HTERT RPE-1 (cell line): ENCODE results near the gene KCNH1.
"Not testable (repeated sequence)": the region's sequence is repeated elsewhere in the genome, so short reads cannot be mapped to it uniquely, and the experiment has no call there.

ENCODE experiments used
- in situ Hi-C: fragments of 300-500 bp; cut with MboI; formaldehyde crosslinking; loops from 4 replicates; pipeline ENCODE4 v1.14.3; 2020; ENCODE audit warnings: low sequenced_read_pairs

The KCNH1 gene

GRCh38 chr1:211111351-211111750, 22.6 kb downstream of the KCNH1 start:
- in situ Hi-C loops = no loop called here

GRCh38 chr1:211101481-211101880, 32.5 kb downstream of the KCNH1 start:
- in situ Hi-C loops = no loop called here

- in situ Hi-C loops = no loop called here
These were observed 34.6 kb downstream of the KCNH1 start for GRCh38 chr1:211099393-211099792.

- in situ Hi-C loops = no loop called here
These were observed 38.6 kb downstream of the KCNH1 start for GRCh38 chr1:211095381-211095780.

GRCh38 chr1:211092955-211093354, 41.0 kb downstream of the KCNH1 start:
- in situ Hi-C loops = no loop called here

- in situ Hi-C loops = no loop called here
These were observed 42.1 kb downstream of the KCNH1 start for GRCh38 chr1:211091867-211092266.

GRCh38 chr1:211089536-211089935, 44.4 kb downstream of the KCNH1 start:
- in situ Hi-C loops = no loop called here

- in situ Hi-C loops = no loop called here
These were observed 45.8 kb downstream of the KCNH1 start for GRCh38 chr1:211088156-211088555.

GRCh38 chr1:211082824-211083223, 51.1 kb downstream of the KCNH1 start:
- in situ Hi-C loops = no loop called here

GRCh38 chr1:211081447-211081846, 52.5 kb downstream of the KCNH1 start:
- in situ Hi-C loops = not testable (repeated sequence)

- in situ Hi-C loops = no loop called here
These were observed 65.0 kb downstream of the KCNH1 start for GRCh38 chr1:211068976-211069375.

GRCh38 chr1:211066781-211067384, 67.1 kb downstream of the KCNH1 start:
- in situ Hi-C loops = no loop called here

GRCh38 chr1:211041838-211042237, 92.1 kb downstream of the KCNH1 start:
- in situ Hi-C loops = not testable (repeated sequence)

GRCh38 chr1:211037095-211037494, 96.9 kb downstream of the KCNH1 start:
- in situ Hi-C loops = no loop called here

GRCh38 chr1:211036381-211037060, 97.4 kb downstream of the KCNH1 start:
- in situ Hi-C loops = no loop called here

GRCh38 chr1:211035821-211036380, 98.0 kb downstream of the KCNH1 start:
- in situ Hi-C loops = no loop called here

GRCh38 chr1:211033921-211034525, 99.9 kb downstream of the KCNH1 start:
- in situ Hi-C loops = no loop called here

- in situ Hi-C loops = no loop called here
These were observed 109.0 kb downstream of the KCNH1 start for GRCh38 chr1:211024901-211025300.

GRCh38 chr1:211019266-211019665, 114.7 kb downstream of the KCNH1 start:
- in situ Hi-C loops = no loop called here

GRCh38 chr1:211018690-211019089, 115.3 kb downstream of the KCNH1 start:
- in situ Hi-C loops = no loop called here

GRCh38 chr1:211017075-211017718, 116.8 kb downstream of the KCNH1 start:
- in situ Hi-C loops = no loop called here

- in situ Hi-C loops = no loop called here
These were observed 119.7 kb downstream of the KCNH1 start for GRCh38 chr1:211014275-211014674.
